GM18520 (cell line): ENCODE measurements around the gene GPR83.
"Not testable (repeated sequence)": the region's sequence is repeated elsewhere in the genome, so short reads cannot be mapped to it uniquely, and the experiment has no call there.

Experiments
- ATAC-seq: cut with Tn5 transposase; IDR thresholded peaks from one replicate; pipeline ENCODE4 v1.9.1; 2021; ENCODE audit not compliant: unreplicated experiment

GPR83 gene

GRCh38 chr11:94400839-94401772 is at the start of gene GPR83:
Gene GPR83 (minus strand): TSS chr11:94401419. CDS start chr11:94401247, 172 bp downstream.
- ATAC-seq, result no peak

GRCh38 chr11:94450048-94450447 is 48.8 kb upstream of the GPR83 start:
- no peak for ATAC-seq

- ATAC-seq, result no peak
These were observed 48.2 kb upstream of the GPR83 start for GRCh38 chr11:94449437-94449836.

- ATAC-seq, result no peak
These were observed 47.8 kb upstream of the GPR83 start for GRCh38 chr11:94449029-94449428.

GRCh38 chr11:94447149-94447548 is 45.9 kb upstream of the GPR83 start:
- ATAC-seq, result no peak

GRCh38 chr11:94445641-94446040 is 44.4 kb upstream of the GPR83 start:
- no peak for ATAC-seq

GRCh38 chr11:94433049-94433448 is 31.8 kb upstream of the GPR83 start:
- ATAC-seq, result no peak

- ATAC-seq, result no peak
These were observed 23.4 kb upstream of the GPR83 start for GRCh38 chr11:94424662-94425061.

- no peak for ATAC-seq
These were observed 22.8 kb upstream of the GPR83 start for GRCh38 chr11:94424011-94424410.

GRCh38 chr11:94423507-94423906 is 22.3 kb upstream of the GPR83 start:
- no peak for ATAC-seq

- ATAC-seq, result no peak
These were observed 17.0 kb upstream of the GPR83 start for GRCh38 chr11:94418123-94418765.

GRCh38 chr11:94417386-94417987 is 16.3 kb upstream of the GPR83 start:
- no peak for ATAC-seq

GRCh38 chr11:94405062-94405833 is 4.0 kb upstream of the GPR83 start:
- no peak for ATAC-seq

GRCh38 chr11:94402355-94402754 is 1.1 kb upstream of the GPR83 start:
- ATAC-seq, result no peak

- no peak for ATAC-seq
These were observed 600 bp upstream of the GPR83 start for GRCh38 chr11:94401773-94402265.

GRCh38 chr11:94400457-94400838 is 771 bp downstream of the GPR83 start:
- no peak for ATAC-seq

GRCh38 chr11:94400050-94400449 is 1.2 kb downstream of the GPR83 start:
- ATAC-seq, result no peak

- ATAC-seq, result no peak
These were observed 3.1 kb downstream of the GPR83 start for GRCh38 chr11:94398101-94398500.

- no peak for ATAC-seq
These were observed 4.9 kb downstream of the GPR83 start for GRCh38 chr11:94396282-94396681.

GRCh38 chr11:94391937-94392336 is 9.3 kb downstream of the GPR83 start:
- ATAC-seq, result not testable (repeated sequence)

GRCh38 chr11:94379613-94380012 is 21.6 kb downstream of the GPR83 start:
- no peak for ATAC-seq
